Islet of Langerhans (tissue), 1 donor: ENCODE data around the gene PPP4C.
"Not testable (repeated sequence)": the region's sequence is repeated elsewhere in the genome, so short reads cannot be mapped to it uniquely, and the experiment has no call there.

Source experiments
- FAIRE-seq: peaks from one replicate; lab custom pipeline; 2011; peaks lifted over from hg19 to GRCh38; lab: Jason Lieb, UNC

Gene PPP4C

DNA sequence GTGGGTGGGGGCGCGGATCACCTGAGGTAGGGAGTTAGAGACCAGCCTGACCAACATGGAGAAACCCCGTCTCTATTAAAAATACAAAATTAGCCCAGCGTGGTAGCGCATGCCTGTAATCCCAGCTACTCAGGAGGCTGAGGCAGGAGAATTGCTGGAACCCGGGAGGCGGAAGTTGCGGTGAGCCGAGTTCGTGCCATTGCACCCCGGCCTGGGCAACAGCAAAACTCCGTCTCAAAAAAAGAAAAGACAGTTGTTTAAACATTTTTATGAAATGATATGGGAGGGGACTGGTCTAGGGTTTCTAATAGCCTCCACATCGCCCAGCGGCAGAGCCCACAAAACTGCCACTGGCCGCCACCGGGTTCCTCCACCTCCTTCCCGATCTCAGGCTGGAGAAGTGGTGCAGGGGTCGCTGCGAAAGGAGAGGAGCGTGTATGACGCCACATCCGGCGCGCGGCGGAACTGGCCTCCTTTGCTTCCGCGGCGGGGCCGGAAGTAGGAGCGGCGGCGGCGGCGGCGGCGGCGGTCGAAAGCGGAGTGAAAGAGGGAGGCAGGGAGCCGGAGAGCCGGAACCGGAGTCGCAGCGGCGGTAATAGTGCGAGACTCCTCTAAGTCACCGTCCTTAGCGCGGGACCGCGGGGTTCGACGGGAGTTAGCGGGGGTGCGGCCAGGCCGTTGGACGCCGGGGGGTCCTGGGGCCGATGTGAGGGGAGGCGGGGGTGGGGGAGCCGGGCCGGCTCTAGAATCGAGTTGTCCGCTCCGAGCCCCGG, at the start of gene PPP4C:
Gene PPP4C (plus strand): TSS at position 492 of the 773 bp plus-strand sequence. CDS start 384 bp downstream, outside the sequence.
- FAIRE-seq: no peak

DNA sequence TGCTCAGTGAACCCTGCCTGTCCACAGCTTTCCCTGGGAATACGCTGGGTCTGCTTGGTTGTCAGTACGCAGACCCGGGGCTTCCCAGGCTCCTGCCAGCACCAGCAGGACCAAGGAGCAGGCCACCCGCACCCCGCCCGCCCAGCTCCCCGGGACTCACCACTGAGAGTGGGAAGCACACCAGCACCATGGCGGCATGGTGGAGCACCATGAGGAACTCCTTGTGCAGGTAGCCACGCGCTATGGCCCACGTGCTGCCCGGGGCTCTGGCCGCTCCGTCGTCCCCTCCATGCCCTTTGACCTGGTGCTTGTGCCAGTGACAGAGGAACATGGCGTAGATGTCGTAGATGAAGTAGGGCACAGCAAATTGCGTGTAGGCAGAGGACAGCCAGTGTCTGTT, 49.3 kb upstream of the PPP4C start:
- FAIRE-seq: no peak

DNA sequence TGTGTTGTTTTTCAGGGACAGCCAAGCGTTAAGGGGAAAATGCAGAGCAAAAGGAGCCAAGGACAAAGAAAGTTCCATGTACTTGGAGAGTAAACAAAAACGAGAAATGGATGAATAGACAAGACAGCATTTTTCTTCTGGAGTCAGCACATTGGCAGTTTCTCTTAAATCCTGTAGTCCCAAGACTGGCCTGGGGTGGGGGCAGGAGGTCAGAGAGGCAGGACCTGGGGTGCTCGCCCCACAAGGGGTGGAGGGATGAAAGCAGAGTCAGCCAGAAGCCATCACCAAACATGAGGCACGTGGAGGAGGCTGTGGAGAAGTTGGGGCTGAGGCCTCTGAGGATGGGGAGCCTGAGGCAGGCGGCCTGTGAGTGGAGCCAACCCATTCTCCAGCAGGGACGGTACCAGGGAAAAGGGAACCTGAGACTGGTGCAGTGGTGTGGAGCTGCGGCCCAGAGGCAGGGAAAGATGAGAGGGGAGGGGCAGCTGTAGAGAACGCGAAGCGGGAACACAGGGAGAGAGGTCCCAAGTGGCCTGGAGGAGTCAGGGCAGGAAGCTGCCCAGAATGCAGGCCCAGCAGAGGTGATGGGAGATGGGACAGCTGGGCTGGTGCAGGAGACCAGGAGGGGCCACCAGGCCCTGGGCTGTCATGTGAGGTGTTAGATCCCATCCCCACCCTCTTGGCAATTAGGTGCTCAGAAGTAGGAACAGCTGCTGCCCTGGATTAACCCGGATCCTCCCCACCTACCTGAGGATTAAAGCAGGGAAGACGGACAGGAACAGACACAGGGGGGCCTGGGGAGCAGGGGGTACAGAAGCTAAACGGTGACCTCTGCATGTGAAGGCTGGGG, 48.0 kb upstream of the PPP4C start:
- no peak for FAIRE-seq

DNA sequence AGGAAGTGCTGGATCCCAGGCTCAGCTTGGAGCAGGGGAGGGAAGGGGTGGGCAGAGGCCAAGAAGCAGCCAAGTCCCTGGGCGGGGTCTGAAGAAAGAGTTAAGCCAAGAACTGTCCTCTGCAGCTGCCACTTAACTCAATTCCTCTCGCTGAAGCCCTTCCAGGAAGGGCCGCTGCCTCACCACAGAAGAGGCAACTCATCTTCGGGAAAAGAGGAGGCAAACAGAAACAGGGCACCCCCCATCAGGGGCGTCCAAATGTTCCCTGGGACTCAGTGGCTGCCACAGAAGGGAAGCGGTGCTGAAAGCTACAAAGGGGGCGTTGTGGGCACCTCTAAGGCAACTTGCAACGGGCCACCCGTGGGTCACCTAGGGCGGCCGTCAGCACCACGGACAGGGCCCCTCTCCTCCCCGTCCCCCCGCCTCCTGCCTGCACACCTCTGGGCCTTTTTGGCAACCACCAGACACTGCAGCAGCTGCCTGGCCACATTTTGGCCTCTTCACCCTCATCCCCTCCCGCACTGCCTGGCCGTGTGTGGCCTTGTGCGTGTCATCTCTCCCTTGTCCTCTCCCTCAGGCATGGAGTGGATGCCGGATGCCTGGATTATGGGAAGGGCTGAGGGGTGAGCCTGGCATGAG, 47.2 kb upstream of the PPP4C start:
- no peak for FAIRE-seq

DNA sequence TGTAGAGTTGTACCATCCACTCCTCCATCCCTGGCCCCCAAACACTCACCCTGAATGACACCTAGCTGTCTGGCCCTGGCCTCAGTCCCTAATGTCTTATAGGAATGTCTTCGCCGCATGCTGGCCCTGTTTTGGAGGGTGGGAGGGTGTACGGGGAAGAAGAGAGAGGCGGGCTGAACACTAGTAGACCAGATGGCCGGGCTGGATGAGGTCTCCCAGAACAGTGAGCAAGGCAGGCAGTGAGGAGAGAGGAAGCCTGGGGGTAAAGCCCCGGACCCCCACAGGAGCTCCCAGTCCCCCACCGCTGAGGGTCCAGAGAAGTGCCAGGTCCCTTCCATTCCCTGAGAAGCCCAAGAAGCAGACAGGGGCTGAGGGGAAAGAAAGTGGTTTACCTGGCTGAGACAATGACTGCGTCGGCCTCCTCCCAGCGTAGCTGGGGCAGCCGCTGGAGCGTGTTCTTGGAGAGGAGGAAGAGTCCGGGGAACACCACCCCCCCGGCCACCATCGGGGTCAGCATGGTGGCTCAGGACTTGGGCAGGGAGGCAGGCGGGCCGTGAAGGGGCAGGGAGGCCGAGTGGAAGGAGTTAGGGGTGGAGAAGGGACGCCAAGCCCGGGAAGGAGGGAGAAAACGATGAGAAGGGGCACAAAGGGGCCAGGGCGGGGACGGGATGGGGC, 45.6 kb upstream of the PPP4C start:
- no peak for FAIRE-seq

DNA sequence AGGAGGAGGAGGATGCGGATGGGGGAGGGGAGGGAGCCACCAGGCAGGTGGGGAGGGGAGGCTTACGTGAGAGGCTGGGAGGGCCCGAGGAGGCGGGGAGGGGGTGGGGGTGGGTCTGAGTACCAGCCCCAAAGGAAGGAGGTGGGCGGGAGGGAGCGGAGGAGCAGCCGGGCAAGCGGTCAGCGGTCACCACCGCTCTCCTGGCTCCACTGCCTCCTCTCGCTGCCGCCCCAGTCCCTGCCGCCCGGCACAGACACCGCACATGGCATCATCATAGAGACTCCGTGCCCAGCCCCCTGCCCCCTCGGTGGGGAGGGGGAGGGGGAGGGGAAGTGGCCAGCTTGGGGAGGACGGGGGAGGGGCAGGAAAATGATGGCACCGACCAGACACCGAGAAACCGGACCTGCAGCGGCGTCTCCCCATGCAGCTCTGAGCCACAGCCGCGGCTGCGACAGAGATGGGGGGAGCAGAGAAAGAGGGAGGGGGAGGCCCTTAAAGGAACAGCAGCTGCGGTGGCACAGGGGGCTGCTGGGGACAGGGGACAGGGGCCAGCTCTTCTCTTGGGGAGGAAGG, 44.9 kb upstream of the PPP4C start, which contains the start of gene TLCD3B:
Gene TLCD3B (minus strand): TSS at position 431 of the 573 bp plus-strand sequence. CDS start 744 bp downstream, outside the sequence.
- no peak for FAIRE-seq

DNA sequence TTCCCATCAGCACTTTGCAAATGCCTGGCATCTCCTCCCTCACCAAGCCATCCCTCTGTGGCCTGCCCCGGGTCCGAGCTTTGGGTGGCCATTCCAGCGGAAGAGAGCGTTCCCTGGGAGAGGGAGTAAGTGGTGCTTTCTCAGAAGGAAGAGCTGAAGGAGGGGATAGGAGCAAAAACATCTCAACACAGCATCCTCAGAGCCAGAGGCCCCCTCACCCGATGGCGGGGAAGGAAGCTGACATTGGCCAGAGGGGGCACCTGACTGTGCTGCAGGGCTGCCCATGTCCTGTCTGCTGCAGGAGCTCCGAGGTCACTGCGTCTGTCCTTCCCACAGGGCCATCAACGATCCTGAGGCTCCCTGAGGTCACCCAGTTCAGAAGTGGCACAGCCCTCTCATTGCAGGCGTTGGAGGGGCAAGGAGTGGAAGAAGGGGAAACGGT, 44.3 kb upstream of the PPP4C start:
- FAIRE-seq: no peak

DNA sequence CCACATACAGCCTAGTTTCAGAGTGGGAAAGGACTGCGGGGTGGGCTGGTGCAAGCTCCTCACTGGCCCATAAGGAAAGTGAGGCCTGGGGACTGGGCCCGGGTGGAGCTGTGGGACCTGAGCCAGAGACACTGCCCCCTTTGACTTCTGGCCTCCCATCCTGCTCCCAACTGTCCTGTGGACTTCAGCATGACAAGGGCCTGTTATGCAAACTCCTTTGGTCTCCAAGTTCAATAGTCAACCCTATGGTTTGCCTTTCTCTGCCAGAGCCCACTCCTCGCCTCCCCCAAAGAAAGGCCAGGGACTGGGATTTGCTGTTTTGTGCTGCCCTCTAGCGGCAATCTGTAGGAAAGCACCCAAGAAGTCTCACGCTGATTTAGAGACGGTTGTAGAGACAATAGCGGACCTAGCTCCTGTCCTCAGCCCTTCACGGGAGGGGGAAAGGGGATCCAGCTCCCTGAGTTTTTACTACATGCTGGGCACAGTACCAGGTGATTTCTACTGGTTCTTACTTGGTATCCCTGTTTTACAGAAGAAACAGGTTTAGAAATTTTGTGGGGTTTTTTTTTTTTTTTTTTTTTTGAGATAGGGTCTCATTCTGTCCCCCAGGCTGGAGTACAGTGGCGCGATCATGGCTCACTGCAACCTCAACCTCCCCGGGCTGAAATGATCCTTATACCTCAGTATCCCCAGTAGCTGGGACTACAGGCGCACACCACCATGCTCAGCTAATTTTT, 43.5 kb upstream of the PPP4C start:
- FAIRE-seq: no peak

DNA sequence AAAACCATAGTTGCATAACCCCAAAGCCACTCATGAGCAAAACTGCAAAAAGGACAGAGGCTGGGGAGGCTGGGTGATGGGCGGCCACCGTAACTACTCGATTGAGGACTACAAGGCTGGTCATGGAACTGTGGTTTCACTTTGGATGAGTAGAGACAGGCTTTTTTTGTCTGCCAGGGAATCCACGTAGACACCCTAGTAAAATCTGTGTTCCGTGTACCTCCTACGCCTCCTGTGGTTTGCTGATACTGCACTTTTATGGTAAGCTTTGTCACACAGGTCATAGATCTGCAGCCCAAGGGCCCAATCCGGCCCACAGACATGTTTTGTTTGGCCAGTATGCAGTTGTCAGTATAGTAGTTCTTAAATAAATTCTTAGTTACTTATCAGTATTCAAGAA, 42.5 kb upstream of the PPP4C start:
- FAIRE-seq: no peak

DNA sequence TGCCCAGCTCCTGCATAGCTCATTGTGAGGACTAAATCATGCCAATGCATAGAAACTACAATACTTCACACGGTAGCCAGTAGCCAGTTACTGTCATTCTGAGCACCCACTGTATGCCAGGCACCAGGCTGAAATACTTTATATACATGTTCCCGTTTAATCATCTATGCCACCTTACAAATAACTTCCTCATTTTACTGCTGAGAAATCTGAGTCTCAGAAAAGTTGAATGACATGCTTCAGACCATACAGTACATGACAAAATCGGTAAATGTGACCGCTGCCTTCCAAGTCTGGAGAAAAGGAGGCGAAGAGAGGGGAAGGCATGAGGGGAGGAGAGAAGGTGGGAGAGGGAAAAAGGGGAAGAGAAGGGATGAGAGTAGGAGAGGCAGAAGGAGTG, 35.6 kb upstream of the PPP4C start:
- FAIRE-seq: no peak

DNA sequence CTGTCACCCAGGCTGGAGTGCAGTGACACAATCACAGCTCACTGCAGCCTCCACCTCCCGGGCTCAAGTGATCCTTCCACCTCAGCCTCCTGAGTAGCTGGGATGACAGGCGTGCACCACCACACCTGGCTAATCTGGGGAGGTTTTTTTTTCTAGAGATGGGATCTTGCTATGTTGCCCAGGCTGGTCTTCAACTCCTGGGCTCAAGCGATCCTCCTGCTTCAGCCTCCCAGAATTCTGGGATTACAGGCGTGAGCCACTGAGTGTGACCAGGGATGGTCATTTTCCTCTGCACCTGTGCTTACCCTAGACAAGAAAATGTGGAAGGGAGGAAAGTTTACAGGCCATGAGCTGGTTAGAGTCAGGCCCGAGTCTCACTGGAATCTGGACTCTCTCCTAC, 35.1 kb upstream of the PPP4C start:
- FAIRE-seq: not testable (repeated sequence)

DNA sequence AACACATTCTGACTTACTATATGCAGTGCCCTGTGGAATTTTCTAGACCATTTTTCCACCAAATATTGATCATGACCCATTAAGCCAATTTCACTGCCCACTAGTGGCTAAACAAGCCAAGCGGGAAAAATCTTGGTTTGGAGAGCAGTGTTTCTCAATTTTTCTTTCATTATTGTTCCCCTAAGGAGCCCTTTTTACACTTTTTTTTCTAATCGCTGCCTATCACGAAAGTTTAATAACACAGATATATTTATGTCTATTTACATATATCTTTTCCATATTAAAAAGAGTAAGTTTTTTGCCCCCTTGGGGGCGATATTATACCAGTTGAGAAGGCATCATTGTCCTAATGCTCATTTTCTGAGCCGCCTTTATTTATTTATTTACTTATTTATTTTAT, 34.0 kb upstream of the PPP4C start:
- peak; percentile 58 for FAIRE-seq

DNA sequence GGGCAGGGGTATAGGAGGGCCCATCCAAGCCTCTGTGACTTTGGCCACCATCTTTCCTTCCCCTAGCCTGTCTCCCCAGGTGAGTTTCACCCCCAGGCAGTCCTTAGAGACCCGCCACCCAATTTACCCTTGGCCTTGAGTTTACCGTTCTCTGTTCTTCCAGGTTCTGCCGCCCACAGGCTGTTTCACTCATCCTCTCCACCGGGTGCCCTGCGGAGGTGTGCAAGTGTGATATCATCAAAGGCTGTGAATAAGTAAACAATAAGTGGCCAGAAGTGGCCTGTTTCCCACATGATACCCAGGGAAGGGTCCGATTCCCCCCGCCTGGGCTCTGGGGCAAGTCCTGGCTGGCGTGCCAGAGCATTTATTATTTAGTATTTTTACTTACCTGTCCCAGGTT, 29.6 kb upstream of the PPP4C start:
- no peak for FAIRE-seq

DNA sequence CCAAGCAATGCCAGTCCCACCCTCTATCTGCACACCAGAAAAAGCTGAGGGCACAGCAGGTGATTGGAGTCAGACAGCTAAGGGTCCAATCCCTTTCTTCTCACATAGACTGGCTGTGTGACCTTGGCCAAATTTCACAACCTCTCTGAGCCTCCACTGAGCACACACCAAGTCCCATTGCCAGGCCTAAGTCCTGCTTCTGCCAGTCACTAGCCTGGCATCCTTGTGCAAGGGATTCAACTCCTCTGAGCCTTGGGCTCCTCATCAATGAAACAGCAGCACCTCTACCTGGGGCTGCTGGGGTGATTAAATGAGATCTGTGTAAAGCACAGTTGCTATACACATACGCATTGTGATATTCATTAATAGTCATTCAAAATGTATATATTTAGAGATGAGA, 29.2 kb upstream of the PPP4C start:
- FAIRE-seq: no peak

DNA sequence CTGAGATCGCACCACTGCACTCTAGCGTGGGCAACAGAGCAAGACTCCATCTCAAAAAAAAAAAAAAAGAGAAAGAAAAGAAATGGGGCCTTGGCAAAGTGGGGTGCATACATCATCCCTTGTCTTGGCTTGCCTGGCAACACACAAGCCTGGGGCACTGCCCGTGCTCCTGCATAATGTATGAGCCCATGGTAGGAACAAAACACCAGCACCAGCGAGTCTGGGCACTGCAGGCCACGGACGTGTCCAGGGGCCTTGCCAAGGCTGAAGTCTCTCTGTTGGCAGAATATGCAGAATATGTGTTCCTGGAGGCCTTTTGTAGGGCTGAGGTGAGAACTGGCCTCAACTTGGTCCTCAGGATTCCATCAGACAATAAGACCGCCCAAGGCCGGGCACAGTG, 25.9 kb upstream of the PPP4C start:
- FAIRE-seq: no peak

DNA sequence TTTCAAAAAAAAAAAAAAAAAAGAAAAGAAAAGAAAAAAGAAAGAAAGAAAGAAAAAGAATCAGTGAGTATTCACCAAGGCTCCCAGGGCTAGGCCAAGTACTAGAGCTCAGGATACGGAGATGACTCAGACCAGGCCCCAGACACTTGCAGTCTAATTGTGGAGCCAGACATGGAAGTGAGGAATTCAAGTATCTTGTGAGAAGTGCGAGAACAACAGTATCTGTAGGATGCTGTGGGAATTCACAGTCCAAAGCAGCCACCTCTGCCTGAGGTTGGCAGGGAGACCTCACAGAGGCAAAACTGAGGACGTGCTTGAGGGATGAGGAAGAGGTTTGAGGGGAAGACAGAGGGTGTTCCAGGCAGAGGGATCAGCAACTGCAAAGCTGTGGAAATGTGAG, 24.3 kb upstream of the PPP4C start:
- FAIRE-seq: no peak

DNA sequence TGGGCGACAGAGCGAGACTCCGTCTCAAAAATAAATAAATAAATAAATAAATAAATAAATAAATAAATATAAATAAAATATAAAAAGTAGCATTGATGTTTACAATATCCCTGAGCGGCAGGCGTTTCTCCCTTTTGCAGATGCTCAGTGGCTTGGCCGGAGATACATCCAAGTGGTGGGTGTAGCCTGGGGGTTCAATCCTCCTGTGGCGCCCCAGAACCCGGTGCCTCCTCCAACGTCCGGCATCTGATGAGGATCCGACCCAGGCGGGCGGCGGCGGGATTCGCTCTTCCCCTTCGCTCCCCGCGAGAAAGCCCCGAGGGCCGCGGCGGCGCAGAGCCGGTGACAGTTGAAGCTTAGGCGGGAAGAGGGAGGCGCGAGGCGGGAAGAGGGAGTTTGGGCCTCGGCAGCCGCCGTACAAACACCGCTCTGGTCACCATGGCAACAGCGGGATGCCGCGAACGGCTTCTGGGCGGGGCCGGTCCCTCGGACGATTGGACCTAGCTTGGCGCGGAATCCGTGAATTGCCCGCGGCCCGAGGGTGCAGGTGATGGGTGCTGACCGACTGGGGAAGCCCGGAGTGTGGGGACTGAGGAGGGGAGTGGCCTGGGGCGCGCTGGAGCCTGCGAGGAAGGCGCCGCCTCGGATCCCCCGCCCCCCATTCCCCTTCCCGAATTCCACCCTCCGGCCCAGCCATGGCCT, 23.0 kb upstream of the PPP4C start:
- FAIRE-seq: no peak

DNA sequence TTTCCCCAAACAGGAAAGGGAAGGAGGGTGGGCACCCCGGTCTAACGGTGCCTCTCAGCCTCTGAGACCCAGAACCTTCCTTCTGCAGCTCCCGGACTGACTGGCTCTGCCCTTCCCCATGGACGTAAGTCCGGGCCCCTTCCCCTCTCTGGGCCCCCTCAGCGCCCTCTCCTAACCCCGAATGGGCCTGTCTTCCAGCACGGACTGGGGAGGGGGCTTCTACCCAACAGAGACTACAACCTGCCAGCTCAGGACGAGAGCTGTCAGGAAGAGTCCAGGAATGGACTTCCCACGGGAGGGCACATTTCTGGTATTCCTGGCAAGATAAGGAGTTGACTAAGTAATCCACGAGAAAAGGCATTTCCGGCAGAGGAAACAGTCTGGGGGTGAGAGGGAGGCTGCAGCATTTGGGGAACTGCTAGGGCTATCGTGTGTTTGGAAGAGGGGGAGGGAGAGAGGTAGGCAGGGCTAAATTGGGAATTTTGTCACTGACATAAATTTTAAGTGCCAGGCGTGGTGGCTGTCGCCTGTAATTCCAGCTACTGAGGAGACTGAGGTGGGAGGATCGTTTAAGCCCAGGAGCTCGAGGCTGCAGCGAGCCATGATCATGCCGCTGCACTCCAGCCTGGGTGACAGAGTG, 22.3 kb upstream of the PPP4C start:
- FAIRE-seq: no peak

DNA sequence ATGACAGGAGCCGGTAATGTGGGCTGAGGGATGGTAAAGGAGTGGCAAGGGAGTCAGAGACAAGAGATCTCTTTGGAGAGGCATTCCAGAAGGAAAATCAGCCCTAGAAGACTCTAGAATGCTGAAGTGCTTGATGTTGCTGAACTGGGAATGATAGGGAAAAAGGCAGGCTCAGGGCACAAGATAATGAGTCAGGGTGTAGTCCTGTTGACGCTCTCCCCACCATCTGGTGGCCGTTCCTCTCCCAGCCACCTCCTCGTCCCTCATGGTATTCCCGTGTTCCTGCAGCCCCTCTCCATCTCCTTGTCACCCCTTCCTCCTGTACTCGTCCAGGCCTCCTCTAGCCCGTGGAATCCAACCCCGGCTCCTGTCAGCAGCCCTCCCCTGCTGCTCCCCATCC, 21.3 kb upstream of the PPP4C start:
- no peak for FAIRE-seq

DNA sequence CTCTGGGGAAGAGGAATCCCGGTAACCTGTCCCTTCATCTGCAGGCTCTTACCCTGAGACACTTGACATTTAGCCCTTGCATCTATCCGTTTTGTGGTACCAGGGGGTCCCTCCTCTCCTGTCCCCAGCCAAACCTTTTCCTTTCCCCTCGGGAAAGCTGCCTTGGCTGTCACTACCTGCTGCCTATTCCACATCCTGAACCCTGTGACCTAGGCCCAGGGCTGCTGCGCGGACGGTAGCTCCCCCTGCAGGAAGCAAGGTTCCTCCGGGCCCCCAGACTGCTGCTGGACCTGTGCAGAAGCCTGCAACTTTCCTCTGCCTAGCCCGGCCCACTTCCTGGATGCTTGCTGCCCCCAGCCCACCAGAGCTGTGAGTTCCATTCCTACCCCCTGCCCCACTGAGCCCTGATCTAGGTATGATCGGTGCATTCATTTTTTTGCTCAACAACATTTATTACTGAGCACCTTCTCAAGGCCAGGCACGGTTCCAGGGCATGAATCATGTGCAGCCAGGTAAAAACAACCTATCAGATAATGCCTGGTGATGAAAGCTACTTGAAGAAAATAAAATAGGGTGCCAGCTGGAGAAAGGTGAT, 20.7 kb upstream of the PPP4C start:
- peak; percentile 27 for FAIRE-seq
